Measurements from ENCODE around the gene ELOVL2.

GRCh38 chr6:11009353-11009752 is 34.8 kb downstream of the ELOVL2 start:
- TF ChIP-seq, protein P1, sequence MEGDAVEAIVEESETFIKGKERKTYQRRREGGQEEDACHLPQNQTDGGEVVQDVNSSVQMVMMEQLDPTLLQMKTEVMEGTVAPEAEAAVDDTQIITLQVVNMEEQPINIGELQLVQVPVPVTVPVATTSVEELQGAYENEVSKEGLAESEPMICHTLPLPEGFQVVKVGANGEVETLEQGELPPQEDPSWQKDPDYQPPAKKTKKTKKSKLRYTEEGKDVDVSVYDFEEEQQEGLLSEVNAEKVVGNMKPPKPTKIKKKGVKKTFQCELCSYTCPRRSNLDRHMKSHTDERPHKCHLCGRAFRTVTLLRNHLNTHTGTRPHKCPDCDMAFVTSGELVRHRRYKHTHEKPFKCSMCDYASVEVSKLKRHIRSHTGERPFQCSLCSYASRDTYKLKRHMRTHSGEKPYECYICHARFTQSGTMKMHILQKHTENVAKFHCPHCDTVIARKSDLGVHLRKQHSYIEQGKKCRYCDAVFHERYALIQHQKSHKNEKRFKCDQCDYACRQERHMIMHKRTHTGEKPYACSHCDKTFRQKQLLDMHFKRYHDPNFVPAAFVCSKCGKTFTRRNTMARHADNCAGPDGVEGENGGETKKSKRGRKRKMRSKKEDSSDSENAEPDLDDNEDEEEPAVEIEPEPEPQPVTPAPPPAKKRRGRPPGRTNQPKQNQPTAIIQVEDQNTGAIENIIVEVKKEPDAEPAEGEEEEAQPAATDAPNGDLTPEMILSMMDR (IDR thresholded peaks at IDR 0.05; ENCODE audit: low read depth, low read length): no peak
- TF ChIP-seq MAX (IDR thresholded peaks at IDR 0.05; ENCODE audit: low read depth, low read length) (no peak), POLR2A (IDR thresholded peaks at IDR 0.05; ENCODE audit: extremely low read depth, insufficient read length) (no peak), MYC (IDR thresholded peaks at IDR 0.05; ENCODE audit: low read depth, low read length) (no peak)
